Fibroblast of skin of scalp (primary cell): ENCODE results near the gene KRT85.

ENCODE experiments used
- DNase-seq: peaks from one replicate; pipeline ENCODE4 v3.0.0-alpha.2; 2013

KRT85 gene

GRCh38 chr12:52394836-52395405 is 27.6 kb upstream of the KRT85 start:
- no peak for DNase-seq

GRCh38 chr12:52392465-52393007 is 25.3 kb upstream of the KRT85 start:
- no peak for DNase-seq

GRCh38 chr12:52391618-52392002 is 24.3 kb upstream of the KRT85 start:
- DNase-seq = peak; percentile 46

- peak; percentile 45 for DNase-seq
Observed at GRCh38 chr12:52390739-52391617, 23.7 kb upstream of the KRT85 start.

- peak; percentile 29 for DNase-seq
Observed at GRCh38 chr12:52389313-52390207, 22.3 kb upstream of the KRT85 start.

- no peak for DNase-seq
Observed at GRCh38 chr12:52387859-52388258, 20.6 kb upstream of the KRT85 start.

GRCh38 chr12:52385226-52385702 is 18.0 kb upstream of the KRT85 start, which contains the start of gene KRT84:
Gene KRT84 (minus strand): TSS chr12:52385652. CDS start chr12:52385585, 67 bp downstream.
- no peak for DNase-seq

- DNase-seq = no peak
Observed at GRCh38 chr12:52383331-52383730, 16.1 kb upstream of the KRT85 start.

- no peak for DNase-seq
Observed at GRCh38 chr12:52382854-52383253, 15.6 kb upstream of the KRT85 start.

- no peak for DNase-seq
Observed at GRCh38 chr12:52381206-52381605, 13.9 kb upstream of the KRT85 start.

- peak; percentile 29 for DNase-seq
Observed at GRCh38 chr12:52380271-52380694, 13.0 kb upstream of the KRT85 start.

- no peak for DNase-seq
Observed at GRCh38 chr12:52379536-52379935, 12.3 kb upstream of the KRT85 start.

- DNase-seq = no peak
Observed at GRCh38 chr12:52378091-52378490, 10.8 kb upstream of the KRT85 start.

- DNase-seq = no peak
Observed at GRCh38 chr12:52377266-52377665, 10.0 kb upstream of the KRT85 start.

- DNase-seq = peak; percentile 86
Observed at GRCh38 chr12:52372216-52373154, 5.2 kb upstream of the KRT85 start.

GRCh38 chr12:52371716-52372115 is 4.4 kb upstream of the KRT85 start:
- no peak for DNase-seq

GRCh38 chr12:52370926-52371608 is 3.8 kb upstream of the KRT85 start:
- peak; percentile 68 for DNase-seq

- DNase-seq = no peak
Observed at GRCh38 chr12:52369809-52370208, 2.5 kb upstream of the KRT85 start.

- peak; percentile 22 for DNase-seq
Observed at GRCh38 chr12:52369211-52369610, 1.9 kb upstream of the KRT85 start.

GRCh38 chr12:52368508-52368907 is 1.2 kb upstream of the KRT85 start:
- DNase-seq = no peak

- DNase-seq = no peak
Observed at GRCh38 chr12:52367876-52368275, 595 bp upstream of the KRT85 start.
